Stimulated activated CD4-positive, alpha-beta T cell treated with anti-CD3 and anti-CD28 coated beads, Interleukin-15, amount 100 ng/mL, for 24 hours (primary cell): ENCODE data around the gene RGS6.

Experiments used
- DNase-seq: peaks from one replicate; pipeline ENCODE4 v3.0.0-alpha.2; 2020

The RGS6 gene

GRCh38 chr14:72416081-72416849, 484.0 kb downstream of the RGS6 start:
- DNase-seq = no peak

- no peak for DNase-seq
Measured at GRCh38 chr14:72416892-72417291, 484.7 kb downstream of the RGS6 start.

- no peak for DNase-seq
Measured at GRCh38 chr14:72418806-72419205, 486.6 kb downstream of the RGS6 start.

GRCh38 chr14:72419226-72419775, 487.1 kb downstream of the RGS6 start:
- no peak for DNase-seq

- DNase-seq = peak; percentile 85
Measured at GRCh38 chr14:72420749-72421474, 488.7 kb downstream of the RGS6 start.

- DNase-seq = no peak
Measured at GRCh38 chr14:72423957-72424356, 491.7 kb downstream of the RGS6 start.

- DNase-seq = no peak
Measured at GRCh38 chr14:72430457-72430856, 498.2 kb downstream of the RGS6 start.

- no peak for DNase-seq
Measured at GRCh38 chr14:72432748-72433147, 500.5 kb downstream of the RGS6 start.

- DNase-seq = no peak
Measured at GRCh38 chr14:72433511-72433910, 501.3 kb downstream of the RGS6 start.

GRCh38 chr14:72434856-72435255, 502.6 kb downstream of the RGS6 start:
- no peak for DNase-seq

- peak; percentile 27 for DNase-seq
Measured at GRCh38 chr14:72439707-72440106, 507.5 kb downstream of the RGS6 start.

- DNase-seq = no peak
Measured at GRCh38 chr14:72443256-72443655, 511.0 kb downstream of the RGS6 start.

GRCh38 chr14:72443991-72444441, 511.8 kb downstream of the RGS6 start:
- peak; percentile 50 for DNase-seq

- no peak for DNase-seq
Measured at GRCh38 chr14:72444701-72445100, 512.5 kb downstream of the RGS6 start.

GRCh38 chr14:72448212-72448611, 516.0 kb downstream of the RGS6 start:
- DNase-seq = no peak

GRCh38 chr14:72450473-72451044, 518.3 kb downstream of the RGS6 start:
- no peak for DNase-seq

- peak; percentile 57 for DNase-seq
Measured at GRCh38 chr14:72451054-72451972, 519.1 kb downstream of the RGS6 start.

GRCh38 chr14:72452774-72453173, 520.5 kb downstream of the RGS6 start:
- DNase-seq = no peak

- no peak for DNase-seq
Measured at GRCh38 chr14:72454388-72455160, 522.3 kb downstream of the RGS6 start.

GRCh38 chr14:72457641-72458040, 525.4 kb downstream of the RGS6 start:
- DNase-seq = no peak

GRCh38 chr14:72462056-72462455, 529.8 kb downstream of the RGS6 start:
- no peak for DNase-seq
